ENCODE data around the gene CELA2B. TPM values are rescaled to one million over a fixed set of nuclear protein-coding genes. Genes with fewer than 3 reads are reported as not detected.
A peak's percentile ranks its signal among the peaks of the same experiment; 100 is the strongest.
"Not testable (repeated sequence)": the region's sequence is repeated elsewhere in the genome, so short reads cannot be mapped to it uniquely, and the experiment has no call there.

Gene CELA2B
- total RNA-seq, 1 donor from 2014 or later, result not detected

- H3K27ac Mint-ChIP-seq (ENCODE audit: unreplicated experiment), result no peak overlapping the region
Observed at GRCh38 chr1:15459771-15460707, 15.9 kb upstream of the CELA2B start.

DNA sequence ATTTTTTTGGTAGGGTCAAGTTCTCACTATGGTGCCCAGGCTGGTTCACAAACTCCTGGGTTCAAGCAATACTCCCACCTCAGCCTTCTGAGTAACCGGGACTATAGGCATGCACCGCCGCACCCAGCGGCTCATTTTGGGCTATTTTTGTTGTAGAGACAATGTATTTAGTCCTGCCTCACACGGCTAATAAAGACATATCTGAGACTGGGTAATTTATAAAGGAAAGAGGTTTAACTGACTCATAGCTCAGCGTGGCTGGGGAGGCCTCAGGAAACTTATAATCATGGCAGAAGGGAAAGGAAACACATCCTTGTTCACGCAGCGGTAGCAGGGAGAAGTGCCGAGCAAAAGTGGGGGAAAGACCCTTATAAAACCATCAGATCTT, 15.2 kb upstream of the CELA2B start:
- no peak overlapping the region for H3K4me3 Mint-ChIP-seq
- TF ChIP-seq, protein P1, sequence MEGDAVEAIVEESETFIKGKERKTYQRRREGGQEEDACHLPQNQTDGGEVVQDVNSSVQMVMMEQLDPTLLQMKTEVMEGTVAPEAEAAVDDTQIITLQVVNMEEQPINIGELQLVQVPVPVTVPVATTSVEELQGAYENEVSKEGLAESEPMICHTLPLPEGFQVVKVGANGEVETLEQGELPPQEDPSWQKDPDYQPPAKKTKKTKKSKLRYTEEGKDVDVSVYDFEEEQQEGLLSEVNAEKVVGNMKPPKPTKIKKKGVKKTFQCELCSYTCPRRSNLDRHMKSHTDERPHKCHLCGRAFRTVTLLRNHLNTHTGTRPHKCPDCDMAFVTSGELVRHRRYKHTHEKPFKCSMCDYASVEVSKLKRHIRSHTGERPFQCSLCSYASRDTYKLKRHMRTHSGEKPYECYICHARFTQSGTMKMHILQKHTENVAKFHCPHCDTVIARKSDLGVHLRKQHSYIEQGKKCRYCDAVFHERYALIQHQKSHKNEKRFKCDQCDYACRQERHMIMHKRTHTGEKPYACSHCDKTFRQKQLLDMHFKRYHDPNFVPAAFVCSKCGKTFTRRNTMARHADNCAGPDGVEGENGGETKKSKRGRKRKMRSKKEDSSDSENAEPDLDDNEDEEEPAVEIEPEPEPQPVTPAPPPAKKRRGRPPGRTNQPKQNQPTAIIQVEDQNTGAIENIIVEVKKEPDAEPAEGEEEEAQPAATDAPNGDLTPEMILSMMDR (conservative IDR thresholded peaks at IDR 0.05), result no peak
- H3K27ac Mint-ChIP-seq (ENCODE audit: unreplicated experiment), result peak overlapping the region; percentile 8
- H3K9me3 Mint-ChIP-seq, result no peaks in the 10 kb centered on the region
- H3K36me3 Mint-ChIP-seq (ENCODE audit: low read depth), result no peaks in the 10 kb centered on the region
- H3K4me1 Mint-ChIP-seq, result peaks cover 12% of the 10 kb centered on the region
- DNase-seq (ENCODE audit: low read depth, low spot score), result no peak
- H3K27me3 Mint-ChIP-seq (ENCODE audit: low read depth), result no peaks in the 10 kb centered on the region

More at GRCh38 chr1:15459771-15460707, 15.9 kb upstream of the CELA2B start:
- Mint-ChIP-seq H3K4me1 (peaks cover 12% of the 10 kb centered on the region), H3K4me3 (no peak overlapping the region), H3K9me3 (no peaks in the 10 kb centered on the region), H3K27me3 (ENCODE audit: low read depth) (no peaks in the 10 kb centered on the region), H3K36me3 (ENCODE audit: low read depth) (no peaks in the 10 kb centered on the region)
- TF ChIP-seq, protein P1 (conservative IDR thresholded peaks at IDR 0.05), result no peak
- no peak for DNase-seq (ENCODE audit: low read depth, low spot score)

DNA sequence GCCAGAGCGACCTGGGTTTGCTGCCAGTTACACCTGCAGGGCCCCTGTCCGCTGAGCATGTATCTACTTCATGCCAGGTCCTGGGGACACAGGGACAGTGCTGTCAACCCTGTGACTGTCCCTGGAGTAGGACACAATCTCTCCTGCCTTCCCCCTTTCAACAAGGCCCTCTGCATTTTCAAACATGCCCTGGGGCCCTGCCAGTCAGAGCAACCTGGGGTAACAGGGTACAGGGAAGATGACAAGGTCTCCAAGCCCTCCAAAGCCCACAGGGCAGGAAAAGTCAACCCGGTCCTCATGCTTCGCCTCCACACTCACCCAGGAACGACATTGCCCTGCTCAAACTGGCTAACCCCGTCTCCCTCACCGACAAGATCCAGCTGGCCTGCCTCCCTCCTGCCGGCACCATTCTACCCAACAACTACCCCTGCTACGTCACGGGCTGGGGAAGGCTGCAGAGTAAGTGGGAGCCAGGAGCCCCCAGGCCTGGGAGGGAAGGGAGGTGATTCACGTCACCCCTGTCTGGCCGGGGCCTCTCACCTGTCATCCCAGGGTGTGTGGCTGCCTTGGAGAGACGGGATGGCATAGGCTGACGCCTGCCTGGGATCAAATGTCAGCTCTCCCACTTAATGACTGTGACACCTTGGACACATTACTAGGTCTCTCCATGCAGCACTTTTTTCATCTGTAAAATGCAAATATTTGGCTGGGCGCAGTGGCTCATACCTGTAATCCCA, 12.7 kb upstream of the CELA2B start:
- not testable (repeated sequence) for H3K27me3 Mint-ChIP-seq (ENCODE audit: low read depth); H3K36me3 Mint-ChIP-seq (ENCODE audit: low read depth); H3K27ac Mint-ChIP-seq (ENCODE audit: unreplicated experiment); H3K9me3 Mint-ChIP-seq; H3K4me3 Mint-ChIP-seq; DNase-seq (ENCODE audit: low read depth, low spot score)
- peaks cover 12% of the 10 kb centered on the region for H3K4me1 Mint-ChIP-seq

GRCh38 chr1:15463926-15464322, 12.0 kb upstream of the CELA2B start:
- not testable (repeated sequence) for DNase-seq (ENCODE audit: low read depth, low spot score); H3K4me3 Mint-ChIP-seq; H3K9me3 Mint-ChIP-seq; H3K27me3 Mint-ChIP-seq (ENCODE audit: low read depth); H3K27ac Mint-ChIP-seq (ENCODE audit: unreplicated experiment); H3K36me3 Mint-ChIP-seq (ENCODE audit: low read depth)
- H3K4me1 Mint-ChIP-seq, result peaks cover 12% of the 10 kb centered on the region

DNA sequence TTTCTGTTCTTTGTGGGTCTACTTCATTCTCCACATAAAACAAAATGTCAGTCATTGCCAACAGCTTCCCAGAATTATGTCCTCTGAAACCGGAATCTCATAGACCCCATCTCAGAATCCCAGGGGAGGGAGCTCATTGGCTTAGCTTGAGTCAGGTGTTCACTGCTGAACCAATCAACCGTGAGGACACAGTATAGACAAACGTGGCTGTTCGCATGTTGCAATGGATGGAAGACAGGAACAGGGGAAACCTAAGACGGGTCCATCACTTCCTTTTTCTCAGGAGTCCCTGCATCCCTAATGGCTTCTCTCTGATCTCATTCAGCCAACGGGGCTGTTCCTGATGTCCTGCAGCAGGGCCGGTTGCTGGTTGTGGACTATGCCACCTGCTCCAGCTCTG, 10.2 kb upstream of the CELA2B start:
- Mint-ChIP-seq H3K27me3 (ENCODE audit: low read depth) (no peaks in the 10 kb centered on the region), H3K4me3 (no peak overlapping the region), H3K4me1 (peaks cover 6% of the 10 kb centered on the region), H3K36me3 (ENCODE audit: low read depth) (no peaks in the 10 kb centered on the region), H3K27ac (ENCODE audit: unreplicated experiment) (no peak overlapping the region), H3K9me3 (no peaks in the 10 kb centered on the region)
- DNase-seq (ENCODE audit: low read depth, low spot score), result no peak
- TF ChIP-seq, protein P1 (conservative IDR thresholded peaks at IDR 0.05), result no peak

DNA sequence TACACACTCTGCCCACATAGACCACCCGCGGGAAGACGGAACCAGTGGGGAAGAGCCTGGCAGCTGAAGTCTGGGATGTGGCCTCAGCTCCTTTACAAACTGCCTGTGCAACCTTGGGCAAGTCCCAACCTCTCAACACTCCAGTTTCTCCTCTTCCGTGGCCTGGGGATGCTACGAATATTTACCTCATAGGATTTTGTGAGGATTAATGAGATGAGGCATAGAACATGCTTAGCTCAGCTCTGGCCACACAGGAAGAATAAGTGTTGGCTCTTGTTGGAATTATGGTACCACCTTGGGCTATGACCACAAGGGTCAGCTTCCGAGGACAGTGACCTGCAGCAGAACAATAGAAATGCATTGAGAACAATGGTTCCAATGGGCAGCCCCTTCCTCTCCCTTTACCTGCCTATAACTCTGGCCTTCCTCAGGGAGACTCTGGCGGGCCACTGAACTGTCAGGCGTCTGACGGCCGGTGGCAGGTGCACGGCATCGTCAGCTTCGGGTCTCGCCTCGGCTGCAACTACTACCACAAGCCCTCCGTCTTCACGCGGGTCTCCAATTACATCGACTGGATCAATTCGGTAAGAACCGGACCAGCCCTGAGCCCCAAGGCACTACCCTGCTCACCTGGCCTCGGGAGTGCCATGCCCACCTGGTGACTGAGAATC, 8.8 kb upstream of the CELA2B start:
- not testable (repeated sequence) for DNase-seq (ENCODE audit: low read depth, low spot score); H3K4me3 Mint-ChIP-seq; H3K4me1 Mint-ChIP-seq

More for the DNA sequence above, 8.8 kb upstream of the CELA2B start:
- not testable (repeated sequence) for H3K27ac Mint-ChIP-seq (ENCODE audit: unreplicated experiment); H3K27me3 Mint-ChIP-seq (ENCODE audit: low read depth); H3K36me3 Mint-ChIP-seq (ENCODE audit: low read depth); H3K9me3 Mint-ChIP-seq
